GM21390 (cell line): ENCODE results near the gene LHX1.

ENCODE experiments used
- ATAC-seq: cut with Tn5 transposase; IDR thresholded peaks from one replicate; pipeline ENCODE4 v1.9.1; 2021; ENCODE audit not compliant: unreplicated experiment

LHX1 gene

DNA sequence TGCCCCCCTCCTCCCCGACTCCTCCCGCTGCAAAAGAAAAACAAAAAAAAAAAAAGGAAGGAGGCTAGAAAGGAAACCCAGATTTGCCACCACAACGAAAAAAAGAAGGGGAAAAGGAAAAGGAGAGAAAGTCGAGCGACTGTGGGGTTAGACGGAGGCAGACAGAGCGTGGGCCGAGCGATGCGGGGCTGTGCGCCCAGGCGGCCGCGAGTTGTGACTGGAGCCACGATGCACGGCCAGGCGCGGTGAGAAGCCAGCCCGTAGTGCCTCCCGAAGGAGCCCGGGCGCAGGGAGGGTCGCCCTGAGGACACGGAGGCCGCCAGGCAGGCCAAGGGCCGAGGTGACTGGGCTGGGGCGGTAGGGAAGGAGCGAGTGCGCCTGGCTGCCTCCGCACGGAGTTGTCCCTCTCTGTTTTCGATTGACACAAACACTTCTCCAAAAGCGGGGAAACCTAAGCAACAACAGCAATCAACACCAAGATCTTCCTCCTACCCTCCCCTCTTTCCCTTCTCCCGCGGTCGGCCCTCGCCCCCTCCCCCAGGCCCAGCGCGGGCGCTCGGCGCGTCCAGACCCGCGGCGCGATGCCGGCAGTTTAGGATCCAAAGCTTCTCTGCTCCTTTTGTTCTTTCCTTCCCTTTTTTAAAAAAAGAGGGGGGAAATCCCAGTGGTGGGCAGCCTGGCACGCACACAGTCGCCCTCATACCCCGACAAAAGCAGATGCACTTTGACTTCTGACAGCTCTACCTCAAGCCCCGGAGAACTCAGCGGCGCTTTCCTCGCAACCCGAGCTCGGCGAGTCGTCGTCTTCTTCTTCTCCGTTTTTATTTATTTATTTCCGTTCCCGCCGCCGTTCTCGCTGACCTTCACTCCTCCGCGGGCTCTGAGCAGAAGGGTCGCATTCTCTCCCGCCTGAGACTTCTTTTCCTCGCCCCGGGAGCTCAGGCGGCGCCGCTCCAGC, at the start of gene LHX1:
TSS of gene LHX1 (plus strand) at position 475 of the 958 bp plus-strand sequence. CDS start 723 bp downstream, outside the sequence.
- ATAC-seq, result no peak

DNA sequence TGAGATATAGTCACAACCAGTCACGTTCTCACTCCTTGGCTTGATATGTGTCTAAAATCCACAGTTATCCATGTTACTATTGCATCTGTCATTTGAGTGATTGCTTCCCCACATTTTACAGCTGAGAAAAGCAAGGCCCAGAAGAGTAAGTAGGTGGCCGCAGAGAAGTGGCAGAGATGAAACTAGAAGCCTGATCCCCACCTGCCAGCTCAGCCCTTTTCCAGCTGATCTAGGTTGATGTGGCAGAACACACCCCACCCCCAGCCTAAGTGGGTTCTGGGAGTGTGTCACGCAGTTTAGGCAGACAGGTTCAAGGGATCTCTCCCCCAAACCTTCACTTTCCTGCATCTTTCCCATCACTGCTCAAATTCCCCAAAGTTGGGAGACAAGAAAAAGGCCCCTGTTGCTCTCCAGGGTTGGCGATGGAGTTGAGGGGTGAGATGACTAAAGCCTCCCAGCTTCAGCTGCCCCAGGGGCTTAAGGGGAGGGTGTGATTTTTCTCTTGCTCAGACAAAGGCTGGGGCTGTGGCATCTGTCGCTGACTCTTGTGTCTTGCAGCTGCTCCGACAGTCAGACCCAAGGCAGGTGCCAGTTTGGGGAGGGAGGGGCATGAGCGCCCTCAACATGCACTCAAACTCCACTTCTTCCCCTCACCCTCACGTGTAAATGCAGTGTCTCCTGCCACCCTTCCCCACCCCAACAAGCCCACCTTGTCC, 48.9 kb upstream of the LHX1 start:
- no peak for ATAC-seq

DNA sequence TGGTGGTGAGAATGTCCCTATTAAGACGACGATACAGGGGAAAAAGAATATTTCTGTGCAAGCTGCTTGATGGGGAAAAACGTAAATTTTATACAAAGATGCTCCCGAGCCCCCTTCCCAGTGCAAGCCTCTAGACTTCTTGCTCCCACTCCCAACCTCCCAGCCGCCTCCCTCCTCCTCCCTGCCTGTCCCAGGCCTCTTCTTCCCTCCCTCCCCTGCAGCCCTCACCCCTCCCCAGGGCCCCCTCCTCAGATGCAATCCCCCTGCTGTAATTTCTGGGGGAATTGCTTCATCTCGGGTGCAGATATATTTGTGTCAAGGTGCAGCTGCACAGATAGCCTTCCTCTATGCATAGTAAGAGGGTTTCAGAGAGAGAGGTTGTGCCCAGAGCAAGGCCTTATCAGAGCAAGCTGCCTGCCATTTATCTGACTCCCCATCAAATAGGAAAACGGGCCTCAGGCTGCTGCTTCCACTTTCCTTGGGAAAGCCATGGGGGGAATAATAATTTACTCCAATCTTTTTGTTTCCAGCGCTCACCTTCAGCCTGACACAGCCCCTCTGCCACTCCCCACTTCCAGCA, 47.4 kb upstream of the LHX1 start:
- no peak for ATAC-seq

DNA sequence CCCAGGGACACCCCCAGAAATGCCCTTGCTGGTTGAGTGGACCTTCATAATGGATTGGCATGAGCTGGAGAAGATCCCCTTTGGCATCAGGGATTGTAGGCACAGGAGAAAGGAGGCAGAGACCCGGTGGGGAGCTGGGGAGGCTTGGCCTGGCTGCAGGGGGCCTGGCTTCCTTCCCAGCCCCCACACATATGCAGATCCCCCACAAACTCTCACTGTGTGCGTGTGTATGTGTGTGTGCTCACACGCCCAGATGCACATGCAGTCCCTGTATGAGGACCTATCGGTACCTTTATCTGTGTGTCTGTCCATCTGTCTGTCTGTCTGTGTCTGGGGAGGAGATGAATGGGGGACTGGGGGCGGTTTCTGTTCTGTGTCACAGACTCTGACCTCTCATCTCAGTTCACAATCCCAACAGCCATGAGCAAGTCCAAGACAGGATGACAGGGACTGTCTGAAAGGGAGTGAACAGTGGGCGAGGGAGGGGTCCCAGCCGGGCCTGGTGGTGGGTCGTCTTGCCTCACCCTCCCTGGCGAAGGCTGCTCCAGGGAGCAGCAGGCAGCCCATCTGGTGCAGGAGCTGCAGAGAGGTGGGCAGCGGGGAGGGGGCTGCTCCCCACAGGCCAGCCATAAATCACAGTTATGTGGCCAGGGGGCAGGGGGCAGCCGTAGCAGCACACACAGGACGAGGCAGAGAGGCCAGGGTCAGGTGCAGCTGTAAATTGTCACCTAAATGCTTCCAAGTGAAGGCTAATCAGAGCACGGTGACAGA, 46.7 kb upstream of the LHX1 start:
- no peak for ATAC-seq

DNA sequence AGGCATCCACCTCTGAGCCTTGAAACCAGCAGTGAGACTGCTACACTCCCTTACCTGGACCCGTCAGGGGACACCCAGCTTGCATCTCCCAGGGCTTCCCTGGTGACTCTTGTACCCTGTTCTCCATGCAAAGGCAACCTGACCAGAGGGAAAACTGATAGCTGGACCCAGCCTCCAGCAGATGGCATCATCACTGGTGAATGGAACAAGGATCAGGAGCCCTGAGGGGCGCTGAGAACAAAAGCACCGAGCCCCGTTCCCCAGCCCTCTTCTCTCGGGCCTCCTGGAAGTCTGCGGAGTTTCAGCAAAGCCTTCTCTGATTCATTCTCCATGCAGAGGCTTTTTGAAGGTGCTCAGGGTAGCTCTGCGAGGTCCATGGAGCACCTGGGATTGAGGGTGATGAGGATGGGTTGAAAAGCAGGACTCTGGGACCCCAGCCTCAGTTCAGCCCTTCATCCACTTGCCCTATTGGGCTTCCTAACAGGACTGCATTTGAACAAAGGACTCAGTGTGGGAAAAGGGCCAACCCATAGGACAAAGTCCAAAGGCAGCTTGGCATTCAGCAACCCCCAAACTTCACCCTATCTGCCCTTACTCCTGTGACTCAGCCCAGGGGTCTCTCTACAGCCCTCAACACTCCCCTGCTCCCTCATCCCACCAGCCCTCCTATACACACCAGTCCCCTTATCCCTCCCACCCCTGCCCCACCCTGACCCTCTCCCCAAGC, 45.0 kb upstream of the LHX1 start:
- no peak for ATAC-seq

DNA sequence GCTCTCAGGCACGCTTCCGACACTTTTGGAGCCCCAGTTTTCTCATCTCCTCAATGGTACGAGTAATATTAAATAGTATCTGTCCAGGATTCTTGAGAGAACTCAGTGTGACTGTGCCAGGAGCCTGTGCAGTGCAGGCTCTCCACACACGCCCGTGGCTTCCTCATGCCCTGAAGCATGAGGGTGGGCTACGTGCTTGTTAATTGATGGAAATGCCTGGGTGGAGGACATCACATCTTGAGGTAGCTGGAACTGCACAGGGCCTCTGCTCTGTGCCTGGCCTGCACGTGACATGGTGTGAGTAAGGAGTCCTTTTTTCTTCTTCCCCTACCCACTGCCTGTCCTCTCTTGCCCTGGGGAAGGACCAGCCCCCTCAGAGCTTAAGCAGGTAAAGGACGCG, 43.1 kb upstream of the LHX1 start:
- no peak for ATAC-seq

DNA sequence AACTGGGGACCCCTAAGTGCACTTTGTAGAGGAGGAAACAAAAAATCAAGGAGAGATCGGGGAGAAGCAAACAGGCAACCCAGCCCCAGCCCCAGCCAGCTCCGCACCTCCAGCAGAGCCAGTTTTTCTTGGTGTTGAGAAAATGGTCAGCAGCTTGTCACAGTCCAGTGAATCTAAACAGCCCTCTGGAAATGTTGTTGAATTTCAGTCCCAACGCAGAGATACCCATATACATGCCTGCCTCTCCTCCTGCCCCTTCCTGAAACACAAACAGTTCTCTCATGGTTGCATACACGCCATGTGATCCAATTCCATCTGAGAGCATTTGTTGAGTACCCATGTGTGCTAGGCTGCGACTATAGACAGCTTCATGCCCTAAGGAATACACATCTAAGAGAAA, 42.4 kb upstream of the LHX1 start:
- no peak for ATAC-seq

DNA sequence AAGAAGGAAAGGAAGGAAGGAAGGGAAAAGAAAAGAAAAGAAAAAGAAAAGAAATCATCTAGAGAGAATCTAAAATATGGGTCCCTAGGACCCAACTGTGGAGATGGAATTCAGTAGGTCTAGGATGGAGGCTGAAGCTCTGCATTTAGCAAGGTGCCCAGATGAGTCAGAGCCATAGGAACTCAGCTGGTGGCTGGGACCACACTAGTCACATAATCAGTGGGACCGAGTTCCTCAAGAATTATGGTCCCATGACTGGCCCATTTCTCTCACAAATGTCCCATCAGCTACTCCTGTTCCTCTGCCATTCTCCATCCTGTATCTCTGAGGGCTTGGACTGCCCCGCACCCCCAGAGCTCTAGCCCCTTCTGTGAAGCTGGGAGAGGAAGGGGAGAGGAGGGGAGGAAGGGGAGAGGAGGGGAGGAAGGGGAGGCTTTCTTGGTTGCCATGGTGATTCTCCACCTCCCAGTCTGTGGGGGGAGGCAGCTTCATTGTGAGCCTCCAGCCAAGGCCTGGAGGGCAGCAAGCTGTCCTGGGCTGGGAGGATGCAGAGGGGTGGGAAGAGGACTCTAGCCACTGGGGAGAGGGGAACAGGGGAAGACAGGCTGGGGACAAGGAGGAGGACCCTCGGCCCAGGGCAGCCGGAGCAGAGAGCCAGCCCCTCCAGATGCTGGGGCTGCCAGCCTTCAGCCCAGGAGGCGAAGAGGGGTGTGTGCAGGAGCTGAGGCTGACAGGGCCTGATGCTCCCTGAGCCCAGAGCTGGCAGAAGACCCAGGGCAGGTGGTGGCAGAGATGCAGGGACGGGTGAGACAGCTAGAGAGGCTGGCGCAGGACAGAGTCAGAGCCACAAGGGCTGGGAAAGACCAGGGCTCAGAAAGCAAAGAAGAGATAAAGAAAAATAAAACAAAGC, 37.8 kb upstream of the LHX1 start:
- no peak for ATAC-seq

DNA sequence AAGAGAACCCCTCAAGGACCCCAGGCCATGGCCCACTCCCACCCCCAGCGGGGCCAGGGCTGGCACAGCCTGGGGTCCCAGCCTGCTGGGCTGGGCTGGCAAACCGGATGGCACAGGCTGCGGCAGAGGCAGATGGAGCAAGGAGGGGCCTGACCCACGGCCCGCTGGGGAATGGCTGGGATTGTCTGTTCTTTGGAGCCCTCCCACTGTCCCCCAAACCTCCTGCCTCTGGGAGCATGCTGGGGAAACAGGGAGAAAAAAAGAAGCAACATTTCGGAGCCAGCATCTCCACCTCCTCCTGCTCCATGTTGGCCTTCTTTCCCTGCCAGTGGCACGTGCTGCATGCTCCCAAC, 37.1 kb upstream of the LHX1 start:
- no peak for ATAC-seq

DNA sequence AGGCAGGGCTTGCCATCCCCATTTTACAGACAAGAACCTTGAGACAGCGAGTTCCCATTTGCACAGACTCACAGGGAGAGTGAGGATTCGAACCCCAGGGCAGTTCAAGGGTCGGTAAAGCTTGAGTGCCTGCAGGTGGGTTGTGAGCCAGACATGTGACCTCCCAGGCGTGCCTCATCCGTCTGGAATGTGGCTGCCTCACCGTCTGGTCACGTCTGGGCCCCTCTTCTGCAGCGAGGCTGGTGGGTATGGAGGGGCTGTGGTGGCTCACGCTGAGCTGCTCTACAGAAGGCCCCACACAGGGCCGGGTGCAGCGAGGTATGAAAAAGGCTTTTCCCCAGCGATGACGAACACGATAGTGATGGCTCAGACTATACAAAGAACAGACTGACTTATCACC, 35.8 kb upstream of the LHX1 start:
- no peak for ATAC-seq

DNA sequence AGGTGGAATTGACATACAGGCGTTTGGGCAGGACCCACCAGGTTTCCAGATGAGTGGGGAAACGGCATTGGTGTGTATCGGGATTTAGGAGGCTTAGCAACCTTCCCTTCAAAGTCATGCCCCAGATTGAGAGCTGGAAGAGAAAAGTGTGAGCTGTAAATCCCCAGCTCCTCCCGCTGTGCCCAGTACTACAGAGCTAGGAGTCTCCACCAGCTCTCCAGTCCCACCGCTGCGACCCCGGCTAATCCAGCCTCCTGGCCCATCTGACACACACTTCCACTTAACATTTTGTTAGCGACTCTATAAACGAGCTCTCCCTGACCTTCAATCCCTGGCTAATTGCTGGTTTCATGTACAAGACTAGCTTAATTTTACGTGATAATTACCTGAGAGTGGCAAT, 29.9 kb upstream of the LHX1 start:
- ATAC-seq, result no peak

DNA sequence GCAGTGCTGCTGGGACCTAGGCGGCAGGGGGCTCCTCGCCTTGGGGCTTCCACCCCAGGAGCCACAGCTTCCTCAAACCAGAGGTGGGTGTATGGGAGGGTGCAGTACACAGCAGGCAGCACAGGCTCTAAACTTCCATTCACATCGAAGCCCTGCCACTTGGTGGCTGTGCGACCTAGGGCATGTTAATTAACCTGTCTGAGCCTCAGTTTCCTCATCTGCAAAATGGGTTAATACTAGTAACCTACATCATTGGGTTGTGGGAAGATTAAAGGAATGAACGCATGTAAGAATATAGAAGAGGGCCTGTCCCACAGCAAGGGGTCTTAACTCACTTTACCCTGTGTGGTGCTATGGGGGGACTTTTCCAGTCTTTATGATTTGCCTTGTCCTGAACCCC, 26.8 kb upstream of the LHX1 start:
- no peak for ATAC-seq

DNA sequence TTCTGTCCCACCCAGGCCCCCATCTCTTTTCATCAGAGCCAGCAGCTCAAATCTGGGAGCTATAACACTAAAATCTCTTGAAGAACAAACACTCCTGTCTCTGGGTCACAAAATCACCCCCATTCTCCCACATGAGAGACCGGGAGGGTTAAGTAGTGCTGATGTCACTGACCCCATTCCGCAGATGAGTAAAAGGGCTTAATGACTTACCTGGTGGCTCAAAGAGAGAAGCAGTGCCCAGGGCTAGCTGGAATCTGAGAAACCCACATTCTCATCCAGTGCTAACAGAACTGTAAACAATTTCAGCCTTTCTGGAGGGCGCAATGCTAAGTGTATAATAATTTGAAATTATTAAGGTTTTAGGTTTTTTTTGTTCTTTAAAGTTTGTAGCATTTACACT, 26.3 kb upstream of the LHX1 start:
- ATAC-seq, result no peak

DNA sequence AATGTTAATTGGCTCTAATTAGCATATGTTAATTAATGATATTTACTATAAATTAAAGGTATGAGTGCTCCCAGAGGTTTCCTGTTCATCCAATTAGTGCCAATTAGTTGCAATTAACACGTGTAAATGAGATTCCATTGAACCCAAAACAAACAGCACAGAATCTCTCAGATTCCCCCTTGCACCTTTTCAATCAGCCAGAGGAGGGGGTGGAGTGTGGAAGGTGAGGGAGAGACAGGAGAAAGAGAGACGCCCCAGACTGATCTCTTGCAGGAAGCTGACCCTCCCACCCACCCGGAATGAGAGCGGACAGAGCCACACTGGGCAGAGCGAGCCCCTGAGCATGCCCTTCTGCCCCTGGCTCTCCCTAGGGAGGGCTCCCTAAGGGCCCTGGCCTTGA, 24.1 kb upstream of the LHX1 start:
- no peak for ATAC-seq

DNA sequence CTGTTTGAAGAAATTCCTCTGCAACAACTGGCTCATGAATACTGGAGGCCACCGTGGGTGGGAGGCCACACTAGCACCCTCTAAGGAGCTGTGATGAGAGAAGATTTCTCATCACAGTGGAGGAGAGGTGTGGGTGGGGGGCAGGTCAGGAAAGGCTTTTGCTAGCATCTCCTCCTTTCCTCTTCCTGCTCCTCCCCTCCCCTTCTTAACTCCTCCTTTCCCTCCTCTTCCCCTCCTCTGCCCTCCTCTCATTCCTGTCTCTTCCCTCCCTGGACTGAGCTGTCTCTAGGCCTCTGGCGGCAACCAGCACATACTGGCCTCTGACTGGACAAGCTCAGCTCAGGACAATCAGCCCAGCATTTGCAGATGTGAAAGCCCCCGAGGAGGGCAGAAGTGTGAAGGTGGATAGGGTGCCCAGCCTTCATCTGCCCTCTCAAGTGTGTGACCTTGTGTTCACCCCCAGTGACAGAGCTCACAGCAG, 19.0 kb upstream of the LHX1 start:
- no peak for ATAC-seq

DNA sequence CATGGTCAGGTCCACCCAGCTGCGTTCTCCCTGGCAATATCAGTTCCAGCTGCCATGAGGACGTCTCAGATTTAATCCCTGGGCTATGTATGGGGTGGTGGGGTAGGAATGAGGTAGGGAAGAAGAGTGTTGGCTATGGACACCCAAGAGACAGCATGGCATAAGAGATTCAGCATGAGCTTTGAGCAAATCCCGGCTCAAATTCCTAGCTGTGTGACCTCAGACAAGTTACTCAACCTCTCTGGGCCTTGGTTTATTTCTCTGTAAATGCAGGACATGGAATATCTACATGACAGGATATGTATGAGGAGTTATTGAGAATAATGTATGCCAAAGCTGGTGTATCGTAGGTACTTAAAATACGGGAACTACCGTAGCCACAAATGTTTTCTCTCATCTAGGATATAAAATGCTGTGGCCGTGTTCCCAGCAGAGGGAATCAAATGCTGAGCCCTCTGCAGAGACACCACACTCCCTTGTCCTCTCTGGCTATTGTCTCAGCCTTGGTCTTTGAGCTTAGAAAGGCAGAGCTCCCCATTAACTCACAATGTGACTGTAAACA, 17.8 kb upstream of the LHX1 start:
- no peak for ATAC-seq

DNA sequence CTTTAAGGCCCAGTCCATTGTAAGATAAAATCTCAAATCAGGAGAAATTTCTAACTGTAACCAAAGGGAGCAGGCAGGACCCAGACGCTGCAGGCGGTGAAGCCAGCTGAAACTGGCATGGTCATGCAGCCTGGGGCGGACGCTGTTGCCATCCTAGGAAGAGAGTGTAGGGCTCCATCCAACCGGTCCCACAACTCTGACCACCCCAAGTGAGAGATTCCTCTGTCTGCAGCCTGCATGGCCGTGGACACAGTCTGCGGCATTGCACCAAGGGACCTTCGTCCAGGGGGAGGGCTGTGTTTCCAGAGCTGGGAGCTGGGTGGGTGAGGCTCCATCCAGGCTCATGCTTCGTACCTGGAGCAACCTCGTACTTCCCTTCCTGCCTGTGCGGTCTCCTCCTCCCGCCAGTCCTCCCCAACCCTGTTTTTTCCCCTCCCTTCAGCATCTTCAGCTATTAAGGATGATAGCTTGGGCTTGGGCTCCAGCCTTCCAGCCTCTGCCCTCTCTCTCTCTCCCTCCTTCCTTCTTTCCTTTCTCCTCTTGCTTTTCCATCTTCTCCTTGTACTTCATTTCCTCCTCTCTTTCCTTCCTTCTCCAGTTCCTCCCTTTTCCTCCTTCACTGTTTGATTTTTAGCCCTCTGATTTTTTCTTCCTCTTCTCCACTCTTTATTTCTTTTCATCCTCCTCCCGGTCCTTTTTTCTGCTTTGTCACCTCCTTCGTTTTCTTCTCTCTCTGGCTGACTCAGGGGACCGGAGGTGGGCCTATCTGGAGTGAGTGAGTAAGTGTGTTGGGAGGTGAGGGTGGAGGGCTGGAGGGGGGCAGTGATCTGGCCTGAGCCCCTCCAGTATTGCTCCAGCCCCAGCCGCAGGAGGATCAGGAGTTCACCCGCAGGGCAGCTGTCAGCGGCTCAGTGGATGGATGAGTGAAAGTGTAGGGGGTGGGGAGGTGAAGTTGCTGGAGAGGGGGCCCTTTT, 17.0 kb upstream of the LHX1 start:
- no peak for ATAC-seq
